Sigmoid colon (tissue), 7 donors: ENCODE results near the gene UBE2B. TPM values are rescaled to one million over a fixed set of nuclear protein-coding genes. Genes with fewer than 3 reads are reported as not detected.

ENCODE experiments used
- DNase-seq: peaks from one replicate; pipeline ENCODE4 v3.0.0-alpha.2; 2019
- H3K27ac ChIP-seq, 4 donors: fragments of 200-600 bp; sonication (generic); one replicate each; pipeline ENCODE4 v1.5.1; 2016 to 2019; ENCODE audit warnings: mild to moderate bottlenecking in 1 of 4
- H3K27me3 ChIP-seq, 3 donors: fragments of 200-600 bp; sonication (generic); one replicate each; pipeline ENCODE4 v1.5.1; 2019; ENCODE audit warnings: mild to moderate bottlenecking in 1 of 3
- H3K36me3 ChIP-seq, 4 donors: fragments of 200-600 bp; sonication (generic); one replicate each; pipeline ENCODE4 v1.5.1; 2016 to 2019
- H3K4me1 ChIP-seq, 4 donors: fragments of 200-600 bp; sonication (generic); one replicate each; pipeline ENCODE4 v1.5.1; 2017 to 2019
- H3K4me3 ChIP-seq, 4 donors: fragments of 200-600 bp; sonication (generic); one replicate each; pipeline ENCODE4 v1.5.1; 2017 to 2019; ENCODE audit warnings: mild to moderate bottlenecking in 2 of 4, moderate library complexity in 1 of 4
- H3K9me3 ChIP-seq, 4 donors: fragments of 200-600 bp in 3 of 4; sonication (generic) in 3 of 4; one replicate each; pipeline versions ENCODE4 v1.5.1 to v1.6.1; 2013 to 2019
- EP300 ChIP-seq, 4 donors: sonication (generic); formaldehyde crosslinking; IDR thresholded peaks; one replicate each; pipeline ENCODE4 v1.6.1; 2017; ENCODE audit warnings: antibody characterized with exemption in 4 of 4
- POLR2A ChIP-seq, 2 donors: fragments of 450-650 bp; IDR thresholded peaks; one replicate each; pipeline ENCODE4 v1.6.1; 2016; ENCODE audit warnings: antibody characterized with exemption in 2 of 2, mild to moderate bottlenecking in 2 of 2, moderate library complexity in 2 of 2
- POLR2AphosphoS5 ChIP-seq, 4 donors: sonication (generic); formaldehyde crosslinking; IDR thresholded peaks; one replicate each; pipeline ENCODE4 v1.6.1; 2017; ENCODE audit warnings: antibody characterized with exemption in 4 of 4
- WGBS, 2 donors: extraction: QIAGEN DNeasy Blood & Tissue Kit; methylation state at CpG; one replicate each; pipeline ENCODE4 v1.1.7; 2013; 5-methylcytosine and 5-hydroxymethylcytosine counted together
- intact Hi-C: fragments of 100-400 bp; cut with DNase I; formaldehyde crosslinking; loops from one replicate; pipeline ENCODE4 v1.15.1; 2023
- polyA plus RNA-seq, 3 donors: library from polyadenylated mRNA; stranded (reverse); fragments of 200-250 nt; gene quantifications; one replicate each; pipeline ENCODE4 v1.2.3, GENCODE V29; 2013
- total RNA-seq, 4 donors: library from RNA; depleted of rRNA; stranded (reverse); fragments of >200 nt; gene quantifications; one replicate each; pipeline ENCODE4 v1.1.0, GENCODE V29; 2016
- TF ChIP-seq, protein P1 (sequence below), 4 experiments: fragments of 450-650 bp in 3 of 4; fragments of 200-600 bp in 1 of 4; IDR thresholded peaks; one replicate each; pipeline ENCODE4 v1.5.1; 2016 to 2019; ENCODE audit warnings: antibody characterized with exemption in 4 of 4, mild to moderate bottlenecking in 3 of 4, moderate library complexity in 2 of 4
- donor health status: healthy with polysubstance abuse.
- donor health status: Bipolar disorder and iron deficiency.
- donor health status: healthy.

UBE2B gene
- total and polyA plus RNA-seq, 7 donors, result 66.8 to 158 (median 98.1) TPM

GRCh38 chr5:134396274-134396673 is 24.9 kb downstream of the UBE2B start:
- no peak overlapping the region for H3K27ac ChIP-seq
- H3K36me3 ChIP-seq, result peaks cover 9 to 83% (median 29%) of the 10 kb centered on the region in 4 donors
- no peak for DNase-seq
- intact Hi-C loops, result no loop called here
- no peaks in the 10 kb centered on the region for H3K9me3 ChIP-seq
- H3K4me1 ChIP-seq, result peaks cover 0 to 21% (median 4%) of the 10 kb centered on the region in 4 donors
- TF ChIP-seq EP300 (IDR thresholded peaks at IDR 0.05), result no peak
- TF ChIP-seq POLR2A (IDR thresholded peaks at IDR 0.05), result no peak
- TF ChIP-seq, protein P1, sequence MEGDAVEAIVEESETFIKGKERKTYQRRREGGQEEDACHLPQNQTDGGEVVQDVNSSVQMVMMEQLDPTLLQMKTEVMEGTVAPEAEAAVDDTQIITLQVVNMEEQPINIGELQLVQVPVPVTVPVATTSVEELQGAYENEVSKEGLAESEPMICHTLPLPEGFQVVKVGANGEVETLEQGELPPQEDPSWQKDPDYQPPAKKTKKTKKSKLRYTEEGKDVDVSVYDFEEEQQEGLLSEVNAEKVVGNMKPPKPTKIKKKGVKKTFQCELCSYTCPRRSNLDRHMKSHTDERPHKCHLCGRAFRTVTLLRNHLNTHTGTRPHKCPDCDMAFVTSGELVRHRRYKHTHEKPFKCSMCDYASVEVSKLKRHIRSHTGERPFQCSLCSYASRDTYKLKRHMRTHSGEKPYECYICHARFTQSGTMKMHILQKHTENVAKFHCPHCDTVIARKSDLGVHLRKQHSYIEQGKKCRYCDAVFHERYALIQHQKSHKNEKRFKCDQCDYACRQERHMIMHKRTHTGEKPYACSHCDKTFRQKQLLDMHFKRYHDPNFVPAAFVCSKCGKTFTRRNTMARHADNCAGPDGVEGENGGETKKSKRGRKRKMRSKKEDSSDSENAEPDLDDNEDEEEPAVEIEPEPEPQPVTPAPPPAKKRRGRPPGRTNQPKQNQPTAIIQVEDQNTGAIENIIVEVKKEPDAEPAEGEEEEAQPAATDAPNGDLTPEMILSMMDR (IDR thresholded peaks at IDR 0.05), result no peak
- TF ChIP-seq POLR2AphosphoS5 (IDR thresholded peaks at IDR 0.05), result no peak
- H3K27me3 ChIP-seq, result no peaks in the 10 kb centered on the region
- WGBS, 2 donors, result 65 to 89% methylated on average over 4 of the region's 4 CpGs
- H3K4me3 ChIP-seq, result no peak overlapping the region

DNA sequence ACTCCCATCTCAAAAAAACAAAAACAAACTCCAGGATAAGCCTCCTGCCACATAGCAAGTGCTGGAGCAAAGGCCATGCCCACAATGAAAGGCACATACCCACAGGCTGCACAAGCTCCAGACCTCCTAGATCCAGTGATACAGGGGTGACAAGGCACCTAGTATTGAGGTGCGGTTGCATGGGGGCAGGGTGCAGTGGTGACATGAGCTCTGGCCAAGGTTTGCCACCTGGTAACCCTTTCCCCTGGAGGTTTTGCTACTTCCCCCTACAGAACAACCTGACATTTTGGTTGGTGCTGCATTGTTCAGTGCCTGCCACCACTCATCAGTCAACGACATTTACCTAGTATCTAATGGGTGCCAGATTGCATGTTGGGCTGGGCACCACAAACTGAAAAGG is 25.8 kb downstream of the UBE2B start:
- Histone ChIP-seq H3K4me3 (no peak overlapping the region), H3K27me3 (no peaks in the 10 kb centered on the region), H3K36me3 (peaks cover 9 to 79% (median 22%) of the 10 kb centered on the region in 4 donors), H3K9me3 (no peaks in the 10 kb centered on the region), H3K4me1 (peaks cover 0 to 12% (median 2%) of the 10 kb centered on the region in 4 donors), H3K27ac (no peak overlapping the region)
- intact Hi-C loops, result no loop called here
- WGBS, 2 donors, result 94 to 95% methylated on average over 2 of the region's 2 CpGs
- no peak for DNase-seq
- TF ChIP-seq POLR2A (IDR thresholded peaks at IDR 0.05) (no peak), POLR2AphosphoS5 (IDR thresholded peaks at IDR 0.05) (peak in 1 of 4 donors; percentile 12)

DNA sequence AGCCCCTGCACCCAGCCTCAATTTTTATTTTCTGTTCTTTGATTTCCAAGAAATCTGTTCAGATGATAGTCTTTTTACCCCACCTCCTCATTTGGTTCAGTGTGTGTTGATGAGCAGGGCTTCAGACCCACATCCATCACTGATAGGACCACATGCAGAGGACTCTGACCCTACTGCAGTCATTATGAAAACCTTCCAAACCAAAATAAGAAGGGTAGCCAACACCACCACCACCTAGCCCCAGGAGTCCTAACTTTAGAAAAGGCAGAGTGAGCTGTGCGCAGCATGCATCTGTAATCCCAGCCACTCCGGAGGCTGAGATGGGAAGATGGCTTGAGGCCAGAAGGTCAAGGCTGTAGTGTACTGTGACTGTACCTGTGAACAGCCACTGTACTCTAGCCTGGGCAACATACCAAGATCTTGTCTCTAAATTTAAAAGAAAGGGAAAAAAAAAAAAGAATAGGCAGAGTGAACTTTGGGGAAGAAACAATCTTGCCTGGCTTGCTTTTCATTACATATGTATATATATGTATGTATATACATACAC is 27.3 kb downstream of the UBE2B start:
- intact Hi-C loops, result no loop called here
- Histone ChIP-seq H3K27me3 (no peaks in the 10 kb centered on the region), H3K9me3 (no peaks in the 10 kb centered on the region), H3K4me1 (peaks cover 0 to 7% (median 0%) of the 10 kb centered on the region in 4 donors), H3K36me3 (peaks cover under 1 to 68% (median 17%) of the 10 kb centered on the region in 4 donors), H3K4me3 (no peak overlapping the region), H3K27ac (no peak overlapping the region)
- TF ChIP-seq POLR2A (IDR thresholded peaks at IDR 0.05) (no peak), EP300 (IDR thresholded peaks at IDR 0.05) (no peak), POLR2AphosphoS5 (IDR thresholded peaks at IDR 0.05) (no peak)
- TF ChIP-seq, protein P1 (IDR thresholded peaks at IDR 0.05), result no peak
- 94 to 97% methylated on average over 2 of the region's 2 CpGs for WGBS, 2 donors
- DNase-seq, result no peak

GRCh38 chr5:134403951-134404350 is 32.6 kb downstream of the UBE2B start:
- 93 to 95% methylated on average over 5 of the region's 5 CpGs for WGBS, 2 donors
- H3K36me3 ChIP-seq, result peaks cover 5 to 38% (median 7%) of the 10 kb centered on the region in 4 donors
- intact Hi-C loops, result no loop called here

DNA sequence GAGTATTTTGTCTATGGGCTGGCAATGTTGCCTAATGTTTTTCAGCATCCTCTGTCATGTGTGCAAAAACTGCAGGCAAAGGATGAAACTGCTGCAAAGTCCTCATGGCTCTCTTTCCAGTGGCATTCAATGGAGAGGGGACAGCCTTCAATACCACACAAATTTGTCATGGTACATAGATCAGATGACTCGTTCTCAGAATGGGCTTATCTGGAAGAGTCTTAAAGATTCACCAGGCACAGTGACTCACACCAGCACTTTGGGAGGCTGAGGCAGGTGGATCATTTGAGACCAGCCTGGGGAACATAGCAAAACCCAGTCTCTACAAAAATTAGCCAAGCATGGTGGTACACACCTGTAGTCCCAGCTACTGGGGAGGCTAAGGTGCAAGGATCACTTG is 35.0 kb downstream of the UBE2B start:
- H3K27me3 ChIP-seq, result no peaks in the 10 kb centered on the region
- peaks cover 0 to 17% (median 14%) of the 10 kb centered on the region in 4 donors for H3K4me1 ChIP-seq
- intact Hi-C loops, result no loop called here
- H3K36me3 ChIP-seq, result peaks cover 2 to 30% (median 7%) of the 10 kb centered on the region in 4 donors
- no peaks in the 10 kb centered on the region for H3K9me3 ChIP-seq
- no peak overlapping the region for H3K4me3 ChIP-seq
- 83 to 86% methylated on average over 1 of the region's 1 CpG for WGBS, 2 donors
- no peak for DNase-seq
- H3K27ac ChIP-seq, result no peak overlapping the region
- TF ChIP-seq POLR2AphosphoS5 (IDR thresholded peaks at IDR 0.05) (no peak), EP300 (IDR thresholded peaks at IDR 0.05) (no peak), POLR2A (IDR thresholded peaks at IDR 0.05) (no peak)
- TF ChIP-seq, protein P1 (IDR thresholded peaks at IDR 0.05), result no peak

More at GRCh38 chr5:134403951-134404350, 32.6 kb downstream of the UBE2B start:
- no peak for DNase-seq
- H3K9me3 ChIP-seq, result no peaks in the 10 kb centered on the region
- TF ChIP-seq POLR2A (IDR thresholded peaks at IDR 0.05) (no peak), POLR2AphosphoS5 (IDR thresholded peaks at IDR 0.05) (no peak), EP300 (IDR thresholded peaks at IDR 0.05) (no peak)
- TF ChIP-seq, protein P1 (IDR thresholded peaks at IDR 0.05), result no peak
- H3K4me3 ChIP-seq, result no peak overlapping the region
- H3K27ac ChIP-seq, result no peak overlapping the region
- no peaks in the 10 kb centered on the region for H3K4me1 ChIP-seq
- no peaks in the 10 kb centered on the region for H3K27me3 ChIP-seq
